ENCODE measurements around the gene GARS1.

The GARS1 gene

GRCh38 chr7:30646154-30646553 lies 51.5 kb downstream of the GARS1 start:
- no peak for TF ChIP-seq CTCF (IDR thresholded peaks at IDR 0.05; ENCODE audit: insufficient read depth, low read depth, low read length, missing control alignments)
- DNase-seq (ENCODE audit: low read depth): no peak
- no peak overlapping the region for H3K4me3 ChIP-seq (ENCODE audit: low read length)

- H3K4me3 ChIP-seq (ENCODE audit: low read length): no peak overlapping the region
- no peak for TF ChIP-seq CTCF (IDR thresholded peaks at IDR 0.05; ENCODE audit: insufficient read depth, low read depth, low read length, missing control alignments)
- no peak for DNase-seq (ENCODE audit: low read depth)
These were observed 53.1 kb downstream of the GARS1 start for GRCh38 chr7:30647589-30648364.

- no peak overlapping the region for H3K4me3 ChIP-seq (ENCODE audit: low read length)
- no peak for TF ChIP-seq CTCF (IDR thresholded peaks at IDR 0.05; ENCODE audit: insufficient read depth, low read depth, low read length, missing control alignments)
- DNase-seq (ENCODE audit: low read depth): no peak
These were observed 54.3 kb downstream of the GARS1 start for GRCh38 chr7:30648744-30649540.

GRCh38 chr7:30649717-30650420 lies 55.2 kb downstream of the GARS1 start:
- no peak for TF ChIP-seq CTCF (IDR thresholded peaks at IDR 0.05; ENCODE audit: insufficient read depth, low read depth, low read length, missing control alignments)
- H3K4me3 ChIP-seq (ENCODE audit: low read length): no peak overlapping the region
- no peak for DNase-seq (ENCODE audit: low read depth)

- no peak for TF ChIP-seq CTCF (IDR thresholded peaks at IDR 0.05; ENCODE audit: insufficient read depth, low read depth, low read length, missing control alignments)
- H3K4me3 ChIP-seq (ENCODE audit: low read length): no peak overlapping the region
- no peak for DNase-seq (ENCODE audit: low read depth)
These were observed 55.7 kb downstream of the GARS1 start for GRCh38 chr7:30650421-30650808.

GRCh38 chr7:30652132-30652531 lies 57.5 kb downstream of the GARS1 start:
- DNase-seq (ENCODE audit: low read depth): no peak
- H3K4me3 ChIP-seq (ENCODE audit: low read length): no peak overlapping the region
- no peak for TF ChIP-seq CTCF (IDR thresholded peaks at IDR 0.05; ENCODE audit: insufficient read depth, low read depth, low read length, missing control alignments)
